ENCODE data around the gene FBXL13. TPM values are rescaled to one million over a fixed set of nuclear protein-coding genes. Genes with fewer than 3 reads are reported as not detected.

The FBXL13 gene
- polyA plus RNA-seq, 1 of the 3 experiments (the other 2 are of a cell fraction) = 1.1 TPM

- TF ChIP-seq NFIC (IDR thresholded peaks at IDR 0.05; ENCODE audit: borderline replicate concordance) (no peak), CTCF (IDR thresholded peaks at IDR 0.05) (no peak), POLR2AphosphoS5 (IDR thresholded peaks at IDR 0.05; ENCODE audit: low read depth, low read length) (no peak), JUND (IDR thresholded peaks at IDR 0.05) (no peak), ELF1 (IDR thresholded peaks at IDR 0.05) (no peak), FOXM1 (IDR thresholded peaks at IDR 0.05; ENCODE audit: low read depth) (no peak), MXI1 (IDR thresholded peaks at IDR 0.05; ENCODE audit: low read depth, low read length) (no peak), PBX3 (IDR thresholded peaks at IDR 0.05) (no peak)
- Histone ChIP-seq H3K4me3 (ENCODE audit: low read depth in 2 of 2, low read length in 1 of 2) (no peak overlapping the region), H4K20me1 (ENCODE audit: insufficient read depth) (no peaks in the 10 kb centered on the region), H3K27me3 (ENCODE audit: insufficient read depth) (no peaks in the 10 kb centered on the region), H3K79me2 (ENCODE audit: insufficient read depth) (no peaks in the 10 kb centered on the region), H3K9me2 (no peaks in the 10 kb centered on the region), H3K9ac (no peak overlapping the region), H3K4me2 (no peak overlapping the region), H3F3A (replicated peaks; ENCODE audit: insufficient read depth) (no peaks in the 10 kb centered on the region), H3K27ac (ENCODE audit: low read depth in 2 of 2, low read length in 1 of 2) (no peak overlapping the region), H3K9me3 (no peaks in the 10 kb centered on the region), H3K4me1 (ENCODE audit: control insufficient read depth in 1 of 2, insufficient read depth in 2 of 2, low read depth in 1 of 2, low read length in 1 of 2) (peaks cover 0 to 11% of the 10 kb centered on the region in 2 experiments; a peak in 2 of 4 replicates), H3K36me3 (replicated peaks in 1 of 2; ENCODE audit: control insufficient read depth in 1 of 2, insufficient read depth in 2 of 2, low read length in 1 of 2) (peaks cover 0 to 5% of the 10 kb centered on the region in 2 experiments), H2AFZ (ENCODE audit: low read depth) (no peak overlapping the region)
- CTCF ChIA-PET = interaction anchor here (1.0 kb wide), 1 partner anchor 11 kb away, joined by 3 read pairs; no protein-coding TSS in a partner anchor
- POLR2A ChIA-PET = no interaction called here
- WGBS (ENCODE audit: low lambda C conversion rate) = 93% methylated on average over 2 of the region's 2 CpGs
- no peak for DNase-seq
These were observed 93.1 kb downstream of the FBXL13 start for GRCh38 chr7:102981451-102981850.

GRCh38 chr7:102979670-102980069 is 94.9 kb downstream of the FBXL13 start:
- no peak for DNase-seq
- Histone ChIP-seq H2AFZ (ENCODE audit: low read depth) (no peak overlapping the region), H3F3A (replicated peaks; ENCODE audit: insufficient read depth) (no peaks in the 10 kb centered on the region), H3K36me3 (replicated peaks in 1 of 2; ENCODE audit: control insufficient read depth in 1 of 2, insufficient read depth in 2 of 2, low read length in 1 of 2) (peaks cover 0 to 5% of the 10 kb centered on the region in 2 experiments), H3K4me2 (no peak overlapping the region), H3K79me2 (ENCODE audit: insufficient read depth) (no peaks in the 10 kb centered on the region), H3K9me2 (no peaks in the 10 kb centered on the region), H4K20me1 (ENCODE audit: insufficient read depth) (no peaks in the 10 kb centered on the region), H3K9ac (no peak overlapping the region), H3K27me3 (ENCODE audit: insufficient read depth) (no peaks in the 10 kb centered on the region), H3K9me3 (no peaks in the 10 kb centered on the region), H3K4me3 (ENCODE audit: low read depth in 2 of 2, low read length in 1 of 2) (no peak overlapping the region), H3K27ac (ENCODE audit: low read depth in 2 of 2, low read length in 1 of 2) (no peak overlapping the region), H3K4me1 (ENCODE audit: control insufficient read depth in 1 of 2, insufficient read depth in 2 of 2, low read depth in 1 of 2, low read length in 1 of 2) (no peaks in the 10 kb centered on the region)
- TF ChIP-seq MEF2A (IDR thresholded peaks at IDR 0.05; ENCODE audit: borderline replicate concordance, low read depth) = no peak
- ChIA-PET POLR2A (no interaction called here), CTCF (no interaction called here)

- ChIA-PET POLR2A (no interaction called here), CTCF (no interaction called here)
- Histone ChIP-seq H4K20me1 (ENCODE audit: insufficient read depth) (no peaks in the 10 kb centered on the region), H3K4me1 (ENCODE audit: control insufficient read depth in 1 of 2, insufficient read depth in 2 of 2, low read depth in 1 of 2, low read length in 1 of 2) (no peaks in the 10 kb centered on the region), H3F3A (replicated peaks; ENCODE audit: insufficient read depth) (no peaks in the 10 kb centered on the region), H3K4me2 (no peak overlapping the region), H3K36me3 (replicated peaks in 1 of 2; ENCODE audit: control insufficient read depth in 1 of 2, insufficient read depth in 2 of 2, low read length in 1 of 2) (peaks cover 0 to 5% of the 10 kb centered on the region in 2 experiments), H3K27ac (ENCODE audit: low read depth in 2 of 2, low read length in 1 of 2) (peak overlapping the region; percentile 12 to 65; a peak in 3 of 4 replicates), H2AFZ (ENCODE audit: low read depth) (peak overlapping the region; percentile 52), H3K79me2 (ENCODE audit: insufficient read depth) (no peaks in the 10 kb centered on the region), H3K27me3 (ENCODE audit: insufficient read depth) (no peaks in the 10 kb centered on the region), H3K9ac (no peak overlapping the region; the same call in 1 of the 2 replicates), H3K4me3 (ENCODE audit: low read depth in 2 of 2, low read length in 1 of 2) (no peak overlapping the region), H3K9me2 (no peaks in the 10 kb centered on the region), H3K9me3 (no peaks in the 10 kb centered on the region)
- DNase-seq = no peak
- WGBS (ENCODE audit: low lambda C conversion rate) = 58% methylated on average over 6 of the region's 6 CpGs
- TF ChIP-seq PBX3 (IDR thresholded peaks at IDR 0.05) = 0 out of 2 replicates have a peak, but pooled peaks have one; percentile 4
- TF ChIP-seq FOXJ3 (CRISPR knock-in tag; IDR thresholded peaks at IDR 0.05) = no peak
- peak; percentile 58; the same call in 1 of the 2 replicates for TF ChIP-seq MAX (IDR thresholded peaks at IDR 0.05; ENCODE audit: low read depth)
- TF ChIP-seq NFIC (IDR thresholded peaks at IDR 0.05; ENCODE audit: borderline replicate concordance) = peak; percentile 84
- TF ChIP-seq MXI1 (IDR thresholded peaks at IDR 0.05; ENCODE audit: low read depth, low read length) = no peak
- no peak for TF ChIP-seq SIN3A (IDR thresholded peaks at IDR 0.05; ENCODE audit: borderline replicate concordance, low read depth, low read length)
- no peak for TF ChIP-seq RXRA (IDR thresholded peaks at IDR 0.05; ENCODE audit: borderline replicate concordance, low read depth)
- TF ChIP-seq RAD21 (IDR thresholded peaks at IDR 0.05; ENCODE audit: low read length) = no peak
- TF ChIP-seq GATA2 (CRISPR knock-in tag; IDR thresholded peaks at IDR 0.05) = no peak
- TF ChIP-seq SMC3 (IDR thresholded peaks at IDR 0.05; ENCODE audit: low read depth, low read length) = no peak
- no peak for TF ChIP-seq USF1 (IDR thresholded peaks at IDR 0.05; ENCODE audit: borderline replicate concordance, low read depth)
- TF ChIP-seq EP300 (IDR thresholded peaks at IDR 0.05; ENCODE audit: borderline replicate concordance in 1 of 2, low read depth in 1 of 2, low read length in 1 of 2) = no peak
- no peak for TF ChIP-seq RCOR1 (IDR thresholded peaks at IDR 0.05; ENCODE audit: low read length)
These were observed 96.3 kb downstream of the FBXL13 start for GRCh38 chr7:102978284-102978683.
